Pancreas (tissue), 10 donors: ENCODE data around the gene ATP2A2. TPM values are rescaled to one million over a fixed set of nuclear protein-coding genes. Genes with fewer than 3 reads are reported as not detected.

Source experiments
- ATAC-seq, 4 donors: fragments of 200-7000 bp; cut with Tn5 transposase; one replicate each; pipeline versions ENCODE4 v1.8.0 to v1.9.1; 2020; ENCODE audit warnings: mild to moderate bottlenecking in 4 of 4, moderate library complexity in 4 of 4
- DNase-seq, 6 donors: peaks; one replicate each; pipeline ENCODE4 v3.0.0-alpha.2; 2020
- FAIRE-seq: peaks from 2 replicates; lab custom pipeline; 2012; peaks lifted over from hg19 to GRCh38; lab: Jason Lieb, UNC
- H3K27ac ChIP-seq, 4 donors: fragments of 200-600 bp; sonication (generic); 1 replicate in 3 of 4; 2 replicates in 1 of 4; pipeline versions ENCODE4 v1.5.0 to v1.8.0; 2020
- H3K27me3 ChIP-seq, 4 donors: fragments of 200-600 bp; one replicate each; pipeline ENCODE4 v1.8.0; 2021
- H3K36me3 ChIP-seq, 3 donors: fragments of 200-600 bp; sonication (generic) in 1 of 3; one replicate each; pipeline versions ENCODE4 v1.5.0 to v1.8.0; 2020 to 2021
- H3K4me1 ChIP-seq, 3 donors: fragments of 200-600 bp; one replicate each; pipeline ENCODE4 v1.8.0; 2021
- H3K4me3 ChIP-seq, 4 donors: fragments of 200-600 bp; sonication (generic) in 2 of 4; one replicate each; pipeline versions ENCODE4 v1.5.0 to v1.8.0; 2020 to 2021
- H3K9me3 ChIP-seq, 4 donors: fragments of 200-600 bp; one replicate each; pipeline ENCODE4 v1.8.0; 2021
- CTCF ChIP-seq, 4 donors: fragments of 200-600 bp; sonication (generic) in 3 of 4; IDR thresholded peaks; one replicate each; pipeline versions ENCODE4 v1.5.0 to v1.8.0; 2021; ENCODE audit warnings: antibody characterized with exemption in 4 of 4
- WGBS, 2 donors: extraction: QIAGEN DNeasy Blood & Tissue Kit; methylation state at CpG; one replicate each; pipeline ENCODE4 v1.1.7; 2013; 5-methylcytosine and 5-hydroxymethylcytosine counted together
- intact Hi-C, 3 donors: fragments of 100-400 bp; cut with DNase I; formaldehyde crosslinking; loops; one replicate each; pipeline versions ENCODE4 v1.11.1 to v1.14.2; 2022
- polyA plus RNA-seq, 2 donors: library from polyadenylated mRNA; stranded (reverse); fragments of 200-250 nt; gene quantifications; one replicate each; pipeline ENCODE4 v1.2.3, GENCODE V29; 2013
- total RNA-seq, 6 donors: library from RNA; stranded (reverse); fragmentation: NEBNext Ultra II Directional in 4 of 6; extraction: Animal tissue kit (Norgen Biotek cat#: 25700) in 4 of 6; gene quantifications; one replicate each; pipeline versions ENCODE4 v1.2.1 to v1.2.4, GENCODE V29; 2021 to 2023
- donor health status: healthy with polysubstance abuse.
- donor health status: DM: no; HTN: no; CAD: no; lungs with moderate emphysema.
- donor health status: DM: no; HTN: no; CAD: no.
- donor health status: control.
- donor health status: control.
- donor health status: Bipolar disorder and iron deficiency.
- donor health status: DM: yes; HTN: yes; CAD: no.
- donor health status: DM: no; HTN: no; CAD: no.
- donor health status: DM: no; HTN: no; CAD: no.
- donor health status: DM: yes; HTN: yes; CAD: no.

ATP2A2 gene
- total and polyA plus RNA-seq, 8 donors = 16.3 to 79.7 (median 45.7) TPM

GRCh38 chr12:110256780-110257431 is 24.1 kb upstream of the ATP2A2 start:
- 84 to 85% methylated on average over 12 of the region's 12 CpGs for WGBS, 2 donors
- FAIRE-seq = no peak

GRCh38 chr12:110258466-110258865 is 22.6 kb upstream of the ATP2A2 start:
- H3K4me1 ChIP-seq = no peaks in the 10 kb centered on the region

More at GRCh38 chr12:110256780-110257431, 24.1 kb upstream of the ATP2A2 start:
- H3K9me3 ChIP-seq = no peaks in the 10 kb centered on the region
- H3K27me3 ChIP-seq = no peaks in the 10 kb centered on the region
- intact Hi-C loops = no loop called here
- no peaks in the 10 kb centered on the region for H3K4me1 ChIP-seq
- no peak overlapping the region for H3K4me3 ChIP-seq
- ATAC-seq (peak in 3 of 4 donors; percentile 45 to 72 (median 65)), DNase-seq (no peak)
- H3K27ac ChIP-seq = peak overlapping the region in 1 of 4 donors; percentile 3
- no peaks in the 10 kb centered on the region for H3K36me3 ChIP-seq
- no peak for TF ChIP-seq CTCF (IDR thresholded peaks at IDR 0.05)

GRCh38 chr12:110262442-110263388 is 18.3 kb upstream of the ATP2A2 start:
- Histone ChIP-seq H3K4me1 (no peaks in the 10 kb centered on the region), H3K36me3 (no peaks in the 10 kb centered on the region), H3K27ac (no peak overlapping the region), H3K9me3 (no peaks in the 10 kb centered on the region), H3K27me3 (no peaks in the 10 kb centered on the region), H3K4me3 (no peak overlapping the region)
- ATAC-seq (no peak), FAIRE-seq (no peak), DNase-seq (no peak)
- TF ChIP-seq CTCF (IDR thresholded peaks at IDR 0.05) = no peak
- intact Hi-C loops = no loop called here
- WGBS, 2 donors = 74 to 80% methylated on average over 17 of the region's 17 CpGs

More at GRCh38 chr12:110258466-110258865, 22.6 kb upstream of the ATP2A2 start:
- no peak for DNase-seq
- no peaks in the 10 kb centered on the region for H3K27me3 ChIP-seq
- WGBS, 2 donors = 84 to 89% methylated on average over 12 of the region's 12 CpGs
- intact Hi-C loops = no loop called here
- no peaks in the 10 kb centered on the region for H3K9me3 ChIP-seq
- H3K27ac ChIP-seq = no peak overlapping the region
- ATAC-seq = no peak
- FAIRE-seq = no peak
- no peak for TF ChIP-seq CTCF (IDR thresholded peaks at IDR 0.05)
- no peak overlapping the region for H3K4me3 ChIP-seq
- H3K36me3 ChIP-seq = no peaks in the 10 kb centered on the region

GRCh38 chr12:110266381-110266960 is 14.6 kb upstream of the ATP2A2 start:
- H3K27me3 ChIP-seq = no peaks in the 10 kb centered on the region
- TF ChIP-seq CTCF (IDR thresholded peaks at IDR 0.05) = no peak
- no peaks in the 10 kb centered on the region for H3K9me3 ChIP-seq
- no peak overlapping the region for H3K27ac ChIP-seq
- no peak for FAIRE-seq
- no peak for ATAC-seq
- intact Hi-C loops = no loop called here
- 63 to 66% methylated on average over 5 of the region's 5 CpGs for WGBS, 2 donors
- peaks cover 0 to 9% (median 0%) of the 10 kb centered on the region in 3 donors for H3K4me1 ChIP-seq
- no peaks in the 10 kb centered on the region for H3K36me3 ChIP-seq
- no peak for DNase-seq
- H3K4me3 ChIP-seq = no peak overlapping the region
